H1 (cell line): ENCODE measurements around the gene BECN2. TPM values are rescaled to one million over a fixed set of nuclear protein-coding genes. Genes with fewer than 3 reads are reported as not detected.

Experiments used
- CHD1 ChIP-seq: IDR thresholded peaks from 2 replicates; pipeline ENCODE4 v1.6.1; 2012; ENCODE audit warnings: low read depth, low read length, improper control_type of control experiment
- EP300 ChIP-seq, 2 experiments: IDR thresholded peaks; 1 replicate in 1 of 2; 2 replicates in 1 of 2; pipeline ENCODE4 v1.6.1; 2011 to 2012; ENCODE audit warnings: low read depth in 2 of 2, low read length in 2 of 2, mild to moderate bottlenecking in 2 of 2, borderline replicate concordance in 1 of 2, inconsistent platforms in 1 of 2, moderate library complexity in 1 of 2
- MAFK ChIP-seq: IDR thresholded peaks from 2 replicates; pipeline ENCODE4 v1.6.1; 2012; ENCODE audit warnings: low read depth, mild to moderate bottlenecking, improper control_type of control experiment, low read length
- PHF8 ChIP-seq: fragments of 200-600 bp; sonication (generic); conservative IDR thresholded peaks from 2 replicates; pipeline ENCODE4 v1.7.1; 2012; ENCODE audit warnings: low read depth, mild to moderate bottlenecking, inconsistent platforms, low read length, moderate library complexity
- POLR2AphosphoS5 ChIP-seq: IDR thresholded peaks from 2 replicates; pipeline ENCODE4 v1.6.1; 2011; ENCODE audit warnings: low read depth, low read length
- RNF2 ChIP-seq: fragments of 200-900, 300-1000 bp; sonication (generic); IDR thresholded peaks from 2 replicates; pipeline ENCODE4 v1.7.1; 2016; ENCODE audit warnings: borderline replicate concordance, low read depth, mild to moderate bottlenecking, antibody characterized with exemption, low read length; ENCODE audit not compliant: poor library complexity, severe bottlenecking; ENCODE audit errors: missing control alignments
- SP1 ChIP-seq: IDR thresholded peaks from 2 replicates; pipeline ENCODE4 v1.6.1; 2011; ENCODE audit warnings: low read depth, low read length
- TEAD4 ChIP-seq: IDR thresholded peaks from 2 replicates; pipeline ENCODE4 v1.6.1; 2012; ENCODE audit warnings: low read depth, low read length, inconsistent platforms, mixed read lengths
- polyA plus RNA-seq, 7 experiments: library from polyadenylated mRNA; depleted of rRNA in 3 of 7; stranded (reverse) in 5 of 7; unstranded in 2 of 7; fragments of >200 nt in 5 of 7; fragments of 200-250 nt in 2 of 7; gene quantifications; 1 replicate in 5 of 7; 2 replicates in 1 of 7; 4 replicates in 1 of 7; pipeline versions ENCODE4 v1.2.1 to v1.2.3, GENCODE V29; 2011 to 2013; ENCODE audit warnings: missing spikeins in 2 of 7, mixed read lengths in 2 of 7
- total RNA-seq: library from RNA; stranded (reverse); fragmentation: NEBNext Ultra II Directional; extraction: Animal tissue kit (Norgen Biotek cat#: 25700); gene quantifications from 2 replicates; pipeline ENCODE4 v1.2.1, GENCODE V29; 2021

The BECN2 gene
- total and polyA plus RNA-seq, 2 of the 8 experiments (the other 6 are each of a cell fraction or from before 2014, with no cell fraction given) = not detected

GRCh38 chr1:241968611-241969010 is 11.0 kb downstream of the BECN2 start (continued):
- TF ChIP-seq RNF2 (no peak), CHD1 (no peak), EP300 (IDR thresholded peaks at IDR 0.05; ENCODE audit: borderline replicate concordance in 1 of 2, low read depth in 2 of 2, low read length in 2 of 2) (no peak), MAFK (no peak), POLR2AphosphoS5 (no peak), PHF8 (no peak), SP1 (no peak), TEAD4 (no peak)
